Sigmoid colon (tissue), 7 donors: ENCODE measurements around the gene PHF13. TPM values are rescaled to one million over a fixed set of nuclear protein-coding genes. Genes with fewer than 3 reads are reported as not detected.
A peak's percentile ranks its signal among the peaks of the same experiment; 100 is the strongest.
"Not testable (repeated sequence)": the region's sequence is repeated elsewhere in the genome, so short reads cannot be mapped to it uniquely, and the experiment has no call there.

Experiments
- DNase-seq: peaks from one replicate; pipeline ENCODE4 v3.0.0-alpha.2; 2019
- H3K27ac ChIP-seq, 4 donors: fragments of 200-600 bp; sonication (generic); one replicate each; pipeline ENCODE4 v1.5.1; 2016 to 2019; ENCODE audit warnings: mild to moderate bottlenecking in 1 of 4
- H3K27me3 ChIP-seq, 3 donors: fragments of 200-600 bp; sonication (generic); one replicate each; pipeline ENCODE4 v1.5.1; 2019; ENCODE audit warnings: mild to moderate bottlenecking in 1 of 3
- H3K36me3 ChIP-seq, 4 donors: fragments of 200-600 bp; sonication (generic); one replicate each; pipeline ENCODE4 v1.5.1; 2016 to 2019
- H3K4me1 ChIP-seq, 4 donors: fragments of 200-600 bp; sonication (generic); one replicate each; pipeline ENCODE4 v1.5.1; 2017 to 2019
- H3K4me3 ChIP-seq, 4 donors: fragments of 200-600 bp; sonication (generic); one replicate each; pipeline ENCODE4 v1.5.1; 2017 to 2019; ENCODE audit warnings: mild to moderate bottlenecking in 2 of 4, moderate library complexity in 1 of 4
- H3K9me3 ChIP-seq, 4 donors: fragments of 200-600 bp in 3 of 4; sonication (generic) in 3 of 4; one replicate each; pipeline versions ENCODE4 v1.5.1 to v1.6.1; 2013 to 2019
- EP300 ChIP-seq, 4 donors: sonication (generic); formaldehyde crosslinking; IDR thresholded peaks; one replicate each; pipeline ENCODE4 v1.6.1; 2017; ENCODE audit warnings: antibody characterized with exemption in 4 of 4
- POLR2A ChIP-seq, 2 donors: fragments of 450-650 bp; IDR thresholded peaks; one replicate each; pipeline ENCODE4 v1.6.1; 2016; ENCODE audit warnings: antibody characterized with exemption in 2 of 2, mild to moderate bottlenecking in 2 of 2, moderate library complexity in 2 of 2
- POLR2AphosphoS5 ChIP-seq, 4 donors: sonication (generic); formaldehyde crosslinking; IDR thresholded peaks; one replicate each; pipeline ENCODE4 v1.6.1; 2017; ENCODE audit warnings: antibody characterized with exemption in 4 of 4
- WGBS, 2 donors: extraction: QIAGEN DNeasy Blood & Tissue Kit; methylation state at CpG; one replicate each; pipeline ENCODE4 v1.1.7; 2013; 5-methylcytosine and 5-hydroxymethylcytosine counted together
- intact Hi-C: fragments of 100-400 bp; cut with DNase I; formaldehyde crosslinking; loops from one replicate; pipeline ENCODE4 v1.15.1; 2023
- polyA plus RNA-seq, 3 donors: library from polyadenylated mRNA; stranded (reverse); fragments of 200-250 nt; gene quantifications; one replicate each; pipeline ENCODE4 v1.2.3, GENCODE V29; 2013
- total RNA-seq, 4 donors: library from RNA; depleted of rRNA; stranded (reverse); fragments of >200 nt; gene quantifications; one replicate each; pipeline ENCODE4 v1.1.0, GENCODE V29; 2016
- TF ChIP-seq, protein P1 (sequence below), 4 experiments: fragments of 450-650 bp in 3 of 4; fragments of 200-600 bp in 1 of 4; IDR thresholded peaks; one replicate each; pipeline ENCODE4 v1.5.1; 2016 to 2019; ENCODE audit warnings: antibody characterized with exemption in 4 of 4, mild to moderate bottlenecking in 3 of 4, moderate library complexity in 2 of 4
- donor health status: healthy with polysubstance abuse.
- donor health status: Bipolar disorder and iron deficiency.
- donor health status: healthy.

The PHF13 gene
- total and polyA plus RNA-seq, 7 donors: 3.9 to 19.4 (median 12.5) TPM

DNA sequence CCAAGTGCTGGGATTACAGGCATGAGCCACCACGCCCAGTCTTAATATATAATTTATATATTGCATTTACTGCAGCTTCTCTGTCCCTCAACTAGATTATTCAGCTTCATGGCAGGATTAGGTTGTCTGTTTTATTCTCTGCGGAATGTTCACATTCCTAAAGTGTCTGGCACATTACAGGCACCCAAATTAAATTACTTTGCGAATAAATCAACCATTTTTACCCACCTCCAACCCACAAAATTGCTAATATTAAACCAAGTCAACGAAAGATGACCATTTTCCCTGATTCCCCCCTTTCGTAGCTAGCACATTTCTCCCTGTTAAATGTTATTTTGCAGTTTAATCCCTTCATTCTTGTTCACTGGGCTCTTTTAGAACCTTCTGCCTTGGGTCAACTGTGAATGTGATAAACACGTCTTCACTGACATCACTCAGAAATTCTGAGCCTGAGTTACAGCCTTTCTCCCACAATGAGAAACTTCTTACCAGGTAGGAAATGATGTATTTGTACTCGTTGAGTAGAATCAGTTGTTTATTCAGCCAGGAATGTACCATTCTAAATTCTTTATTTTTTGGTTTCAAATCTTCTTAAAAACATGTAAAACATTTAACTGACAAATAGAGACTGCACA is 47.0 kb downstream of the PHF13 start:
- TF ChIP-seq POLR2AphosphoS5 (IDR thresholded peaks at IDR 0.05): no peak
- TF ChIP-seq EP300 (IDR thresholded peaks at IDR 0.05): no peak
- TF ChIP-seq, protein P1, sequence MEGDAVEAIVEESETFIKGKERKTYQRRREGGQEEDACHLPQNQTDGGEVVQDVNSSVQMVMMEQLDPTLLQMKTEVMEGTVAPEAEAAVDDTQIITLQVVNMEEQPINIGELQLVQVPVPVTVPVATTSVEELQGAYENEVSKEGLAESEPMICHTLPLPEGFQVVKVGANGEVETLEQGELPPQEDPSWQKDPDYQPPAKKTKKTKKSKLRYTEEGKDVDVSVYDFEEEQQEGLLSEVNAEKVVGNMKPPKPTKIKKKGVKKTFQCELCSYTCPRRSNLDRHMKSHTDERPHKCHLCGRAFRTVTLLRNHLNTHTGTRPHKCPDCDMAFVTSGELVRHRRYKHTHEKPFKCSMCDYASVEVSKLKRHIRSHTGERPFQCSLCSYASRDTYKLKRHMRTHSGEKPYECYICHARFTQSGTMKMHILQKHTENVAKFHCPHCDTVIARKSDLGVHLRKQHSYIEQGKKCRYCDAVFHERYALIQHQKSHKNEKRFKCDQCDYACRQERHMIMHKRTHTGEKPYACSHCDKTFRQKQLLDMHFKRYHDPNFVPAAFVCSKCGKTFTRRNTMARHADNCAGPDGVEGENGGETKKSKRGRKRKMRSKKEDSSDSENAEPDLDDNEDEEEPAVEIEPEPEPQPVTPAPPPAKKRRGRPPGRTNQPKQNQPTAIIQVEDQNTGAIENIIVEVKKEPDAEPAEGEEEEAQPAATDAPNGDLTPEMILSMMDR (IDR thresholded peaks at IDR 0.05): no peak
- TF ChIP-seq POLR2A (IDR thresholded peaks at IDR 0.05): no peak
- 80 to 89% methylated on average over 7 of the region's 7 CpGs for WGBS, 2 donors
- Histone ChIP-seq H3K4me1 (no peaks in the 10 kb centered on the region), H3K4me3 (no peak overlapping the region), H3K27me3 (no peaks in the 10 kb centered on the region), H3K36me3 (peaks cover 0 to 9% (median 0%) of the 10 kb centered on the region in 4 donors), H3K27ac (no peak overlapping the region), H3K9me3 (no peaks in the 10 kb centered on the region)
- no peak for DNase-seq
- intact Hi-C loops: no loop called here

DNA sequence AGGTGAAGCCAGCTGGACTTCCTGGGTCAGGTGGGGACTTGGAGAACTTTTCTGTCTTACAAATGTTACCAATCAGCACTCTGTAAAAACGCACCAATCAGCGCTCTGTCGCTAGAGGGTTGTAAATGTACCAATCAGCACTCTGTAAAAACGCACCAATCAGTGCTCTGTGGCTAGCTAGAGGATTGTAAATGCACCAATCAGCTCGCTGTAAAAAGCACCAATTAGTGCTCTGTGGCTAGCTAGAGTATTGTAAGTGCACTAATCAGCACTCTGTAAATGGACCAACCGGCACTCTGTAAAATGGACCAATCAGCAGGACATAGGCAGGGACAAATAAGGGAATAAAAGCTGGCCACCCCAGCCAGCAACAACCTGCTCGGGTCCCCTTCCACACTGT is 48.9 kb downstream of the PHF13 start:
- DNase-seq, H3K4me3 ChIP-seq, H3K27ac ChIP-seq, intact Hi-C loops, H3K27me3 ChIP-seq, H3K4me1 ChIP-seq, H3K9me3 ChIP-seq: not testable (repeated sequence)
- 98% methylated on average over 7 of the region's 7 CpGs for WGBS, 2 donors
- peaks cover 9 to 28% (median 11%) of the 10 kb centered on the region in 4 donors for H3K36me3 ChIP-seq

DNA sequence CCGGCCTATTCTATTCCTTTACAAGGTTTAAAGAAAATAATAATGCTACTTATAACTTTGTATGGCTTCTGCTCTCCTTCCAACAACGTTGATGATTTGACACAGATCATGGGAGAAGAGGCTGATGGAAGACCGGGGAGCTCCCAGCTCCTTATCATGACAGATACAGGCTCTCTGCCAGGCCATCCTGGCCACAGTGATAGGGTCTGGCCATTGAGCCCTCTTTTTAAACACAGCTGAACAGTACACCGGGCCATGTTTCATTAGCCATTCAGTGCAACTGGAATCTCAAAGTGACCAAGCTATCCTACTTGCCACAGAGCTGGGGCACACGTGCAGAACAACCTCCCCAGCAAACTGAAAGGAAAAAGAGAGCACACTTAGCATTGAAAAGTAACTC is 53.2 kb downstream of the PHF13 start:
- intact Hi-C loops: no loop called here
- H3K27ac ChIP-seq: no peak overlapping the region
- H3K4me1 ChIP-seq: peaks cover 0 to 3% (median under 1%) of the 10 kb centered on the region in 4 donors
- DNase-seq: no peak
- 87 to 95% methylated on average over 5 of the region's 5 CpGs for WGBS, 2 donors
- no peak overlapping the region for H3K4me3 ChIP-seq
- H3K36me3 ChIP-seq: peaks cover 11 to 31% (median 12%) of the 10 kb centered on the region in 4 donors
- no peak for TF ChIP-seq POLR2A (IDR thresholded peaks at IDR 0.05)
- TF ChIP-seq EP300 (IDR thresholded peaks at IDR 0.05): no peak
- no peaks in the 10 kb centered on the region for H3K27me3 ChIP-seq
- no peaks in the 10 kb centered on the region for H3K9me3 ChIP-seq

DNA sequence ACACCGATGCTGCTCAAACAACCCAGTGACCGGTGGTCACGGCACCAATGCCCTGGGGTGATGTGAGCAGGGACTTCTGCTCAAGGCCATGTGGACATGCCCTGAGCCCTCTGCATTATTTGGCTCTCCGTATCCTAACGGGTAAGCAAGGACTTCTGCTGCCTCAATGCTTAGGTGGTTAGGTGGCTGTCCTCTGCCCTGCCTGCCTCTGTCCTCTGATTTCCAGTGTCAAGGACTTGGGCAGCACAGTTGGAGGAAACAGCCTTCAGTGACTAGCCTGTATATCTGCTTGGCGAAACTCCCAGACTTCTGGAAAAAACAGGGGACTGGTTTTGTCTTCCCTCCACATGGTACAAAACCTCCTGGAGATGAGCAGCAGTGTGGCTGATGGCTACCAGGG is 53.6 kb downstream of the PHF13 start:
- WGBS, 2 donors: 95 to 98% methylated on average over 6 of the region's 6 CpGs
- Histone ChIP-seq H3K4me3 (no peak overlapping the region), H3K4me1 (peaks cover 0 to 7% (median 5%) of the 10 kb centered on the region in 4 donors), H3K27ac (no peak overlapping the region), H3K27me3 (no peaks in the 10 kb centered on the region), H3K9me3 (no peaks in the 10 kb centered on the region), H3K36me3 (peaks cover 11 to 31% (median 12%) of the 10 kb centered on the region in 4 donors)
- DNase-seq: no peak
- TF ChIP-seq, protein P1 (IDR thresholded peaks at IDR 0.05): no peak
- TF ChIP-seq POLR2A (IDR thresholded peaks at IDR 0.05): no peak
- TF ChIP-seq POLR2AphosphoS5 (IDR thresholded peaks at IDR 0.05): no peak
- TF ChIP-seq EP300 (IDR thresholded peaks at IDR 0.05): no peak
- intact Hi-C loops: no loop called here

DNA sequence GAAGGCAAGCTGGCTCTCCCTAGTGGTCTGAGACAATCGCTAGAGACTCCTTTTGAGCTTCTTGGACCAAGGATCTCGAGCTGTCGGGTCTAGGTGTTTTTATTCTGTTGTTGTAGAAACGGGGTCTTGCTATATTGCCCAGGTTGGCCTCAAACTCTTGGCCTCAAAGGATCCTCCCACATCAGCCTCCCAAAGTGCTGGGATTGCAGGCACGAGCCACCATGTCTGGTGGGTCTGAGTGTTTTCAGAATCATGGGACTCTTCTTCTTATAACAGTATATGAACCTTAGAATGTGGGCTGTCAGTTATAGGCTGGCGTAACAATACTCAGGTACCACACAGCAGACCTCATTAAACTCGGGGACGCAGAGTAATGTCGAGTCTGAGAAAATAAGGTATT is 55.0 kb downstream of the PHF13 start:
- 97% methylated on average over 9 of the region's 9 CpGs for WGBS, 2 donors
- Histone ChIP-seq H3K27ac (no peak overlapping the region), H3K4me3 (no peak overlapping the region), H3K27me3 (no peaks in the 10 kb centered on the region), H3K9me3 (no peaks in the 10 kb centered on the region), H3K36me3 (peaks cover 11 to 31% (median 12%) of the 10 kb centered on the region in 4 donors), H3K4me1 (peaks cover 0 to 15% (median 13%) of the 10 kb centered on the region in 4 donors)
- intact Hi-C loops: no loop called here
- no peak for DNase-seq
- TF ChIP-seq POLR2AphosphoS5 (IDR thresholded peaks at IDR 0.05) (no peak), EP300 (IDR thresholded peaks at IDR 0.05) (no peak), POLR2A (IDR thresholded peaks at IDR 0.05) (no peak)
- TF ChIP-seq, protein P1 (IDR thresholded peaks at IDR 0.05): no peak

DNA sequence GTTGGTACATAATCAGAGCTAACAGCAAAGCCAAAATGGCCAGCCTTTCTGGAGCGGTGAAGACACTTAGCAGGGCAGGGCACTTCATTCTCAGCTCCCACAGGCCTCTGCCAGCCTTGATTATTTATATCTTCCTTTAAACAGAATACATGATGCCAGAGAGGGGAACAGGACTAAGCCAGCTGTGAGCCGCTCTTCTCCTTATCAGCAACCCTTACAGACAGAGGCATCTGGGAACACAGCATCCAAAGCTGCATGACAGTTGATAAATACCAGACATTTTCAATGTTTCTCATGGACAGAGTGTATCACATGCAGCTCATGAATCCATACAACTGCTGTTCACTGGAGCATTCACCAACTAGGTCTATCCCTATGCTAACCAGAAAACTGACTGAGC is 59.0 kb downstream of the PHF13 start:
- no peak for DNase-seq
- peaks cover 1 to 29% (median 16%) of the 10 kb centered on the region in 4 donors for H3K36me3 ChIP-seq
- H3K4me1 ChIP-seq: peaks cover 0 to 15% (median 13%) of the 10 kb centered on the region in 4 donors
- WGBS, 2 donors: 90 to 93% methylated on average over 2 of the region's 2 CpGs
- peak in 2 of 4 donors; percentile 25 to 29 for TF ChIP-seq POLR2AphosphoS5 (IDR thresholded peaks at IDR 0.05)
- TF ChIP-seq, protein P1 (IDR thresholded peaks at IDR 0.05): no peak
- no peaks in the 10 kb centered on the region for H3K9me3 ChIP-seq
- intact Hi-C loops: no loop called here
- H3K27me3 ChIP-seq: no peaks in the 10 kb centered on the region
- H3K27ac ChIP-seq: peak overlapping the region in 2 of 4 donors; percentile 28 to 31
- H3K4me3 ChIP-seq: no peak overlapping the region
